NCI-H2196 (cell line): ENCODE results near the gene TNFSF13B.
A peak's percentile ranks its signal among the peaks of the same experiment; 100 is the strongest.
"Not testable (repeated sequence)": the region's sequence is repeated elsewhere in the genome, so short reads cannot be mapped to it uniquely, and the experiment has no call there.

Experiments
- DNase-seq: peaks from one replicate; lab custom pipeline; 2025; ENCODE audit not compliant: unreplicated experiment; lab: John Stamatoyannopoulos, UW

TNFSF13B gene

GRCh38 chr13:108269601-108270328 is at the start of gene TNFSF13B:
Gene TNFSF13B (plus strand): TSS chr13:108269718. CDS start chr13:108269896, 178 bp downstream.
- no peak for DNase-seq

GRCh38 chr13:108220041-108220440 is 49.5 kb upstream of the TNFSF13B start:
- peak; percentile 2 for DNase-seq

GRCh38 chr13:108223687-108224503 is 45.6 kb upstream of the TNFSF13B start:
- no peak for DNase-seq

GRCh38 chr13:108225440-108225839 is 44.1 kb upstream of the TNFSF13B start:
- DNase-seq = no peak

GRCh38 chr13:108226184-108226583 is 43.3 kb upstream of the TNFSF13B start:
- DNase-seq = no peak

GRCh38 chr13:108227651-108228272 is 41.8 kb upstream of the TNFSF13B start:
- peak; percentile 18 for DNase-seq

GRCh38 chr13:108230377-108230776 is 39.1 kb upstream of the TNFSF13B start:
- DNase-seq = no peak

- no peak for DNase-seq
These were observed 20.4 kb upstream of the TNFSF13B start for GRCh38 chr13:108249150-108249549.

- DNase-seq = no peak
These were observed 12.3 kb upstream of the TNFSF13B start for GRCh38 chr13:108257248-108257647.

GRCh38 chr13:108263621-108264355 is 5.7 kb upstream of the TNFSF13B start:
- no peak for DNase-seq

GRCh38 chr13:108266321-108266990 is 3.1 kb upstream of the TNFSF13B start:
- DNase-seq = no peak

- no peak for DNase-seq
These were observed 2.2 kb upstream of the TNFSF13B start for GRCh38 chr13:108267347-108267746.

GRCh38 chr13:108267855-108268254 is 1.7 kb upstream of the TNFSF13B start:
- DNase-seq = not testable (repeated sequence)

GRCh38 chr13:108268466-108269112 is 929 bp upstream of the TNFSF13B start:
- DNase-seq = no peak

- DNase-seq = no peak
These were observed 924 bp downstream of the TNFSF13B start for GRCh38 chr13:108270442-108270841.

- DNase-seq = no peak
These were observed 2.8 kb downstream of the TNFSF13B start for GRCh38 chr13:108272333-108272732.

- DNase-seq = no peak
These were observed 4.1 kb downstream of the TNFSF13B start for GRCh38 chr13:108273429-108274118.

GRCh38 chr13:108274718-108275117 is 5.2 kb downstream of the TNFSF13B start:
- DNase-seq = no peak

- no peak for DNase-seq
These were observed 6.5 kb downstream of the TNFSF13B start for GRCh38 chr13:108276060-108276459.
